Measurements from ENCODE around the gene CCT8. TPM values are rescaled to one million over a fixed set of nuclear protein-coding genes. Genes with fewer than 3 reads are reported as not detected.

Gene CCT8
- polyA plus RNA-seq, 3 donors, result 71.9 to 173 (median 169) TPM

DNA sequence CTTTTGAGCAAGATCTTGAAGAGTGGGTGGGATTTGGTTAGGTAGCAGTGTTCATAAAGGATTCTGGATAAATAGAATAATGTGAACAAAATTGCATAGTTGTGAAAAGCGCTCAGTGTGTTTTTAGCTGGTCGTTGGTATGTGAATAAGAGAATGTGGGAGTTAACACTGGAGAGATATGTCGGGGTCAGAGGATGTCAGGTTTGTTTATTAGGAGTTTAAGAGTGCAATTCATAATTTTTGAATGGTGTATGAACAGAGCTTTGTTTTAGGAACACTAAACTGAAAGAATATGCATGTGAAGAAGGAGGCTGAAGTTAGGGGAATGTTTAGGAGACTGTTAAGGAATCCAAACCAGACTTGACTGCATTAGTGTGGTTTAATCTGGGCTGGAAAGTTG, 39.6 kb downstream of the CCT8 start:
- H3K4me1 Mint-ChIP-seq, result no peaks in the 10 kb centered on the region
- H3K4me3 Mint-ChIP-seq, result no peak overlapping the region
- no peaks in the 10 kb centered on the region for H3K27me3 Mint-ChIP-seq (ENCODE audit: low read depth in 3 of 3)
- H3K9me3 Mint-ChIP-seq, result no peaks in the 10 kb centered on the region
- H3K79me2 ChIP-seq (ENCODE audit: insufficient read depth, low read length), result peaks cover 31% of the 10 kb centered on the region
- H3K4me3 ChIP-seq (replicated peaks in 1 of 3; ENCODE audit: low read depth in 2 of 3, low read length in 3 of 3), result no peak overlapping the region
- no peaks in the 10 kb centered on the region for H3K9me3 ChIP-seq (replicated peaks in 1 of 2; ENCODE audit: control insufficient read depth in 1 of 2, insufficient read depth in 1 of 2, low read length in 2 of 2)
- H3K9ac ChIP-seq (ENCODE audit: insufficient read depth, low read length, poor library complexity, severe bottlenecking), result no peak overlapping the region
- intact Hi-C loops (cut with micrococcal nuclease), result loop anchor here (5.0 kb wide), 1 partner anchor 33 kb away; no protein-coding TSS in a partner anchor
- no peak overlapping the region for H3K27ac ChIP-seq (ENCODE audit: low read depth in 1 of 2, low read length in 2 of 2)
- DNase-seq, result no peak
- no peaks in the 10 kb centered on the region for H3K4me1 ChIP-seq (ENCODE audit: control insufficient read depth in 1 of 2, insufficient read depth in 2 of 2, low read length in 2 of 2)
- no peak overlapping the region for H3K27ac Mint-ChIP-seq
- peaks cover 79 to 91% of the 10 kb centered on the region in 2 donors for H3K36me3 Mint-ChIP-seq
- TF ChIP-seq, protein P1, sequence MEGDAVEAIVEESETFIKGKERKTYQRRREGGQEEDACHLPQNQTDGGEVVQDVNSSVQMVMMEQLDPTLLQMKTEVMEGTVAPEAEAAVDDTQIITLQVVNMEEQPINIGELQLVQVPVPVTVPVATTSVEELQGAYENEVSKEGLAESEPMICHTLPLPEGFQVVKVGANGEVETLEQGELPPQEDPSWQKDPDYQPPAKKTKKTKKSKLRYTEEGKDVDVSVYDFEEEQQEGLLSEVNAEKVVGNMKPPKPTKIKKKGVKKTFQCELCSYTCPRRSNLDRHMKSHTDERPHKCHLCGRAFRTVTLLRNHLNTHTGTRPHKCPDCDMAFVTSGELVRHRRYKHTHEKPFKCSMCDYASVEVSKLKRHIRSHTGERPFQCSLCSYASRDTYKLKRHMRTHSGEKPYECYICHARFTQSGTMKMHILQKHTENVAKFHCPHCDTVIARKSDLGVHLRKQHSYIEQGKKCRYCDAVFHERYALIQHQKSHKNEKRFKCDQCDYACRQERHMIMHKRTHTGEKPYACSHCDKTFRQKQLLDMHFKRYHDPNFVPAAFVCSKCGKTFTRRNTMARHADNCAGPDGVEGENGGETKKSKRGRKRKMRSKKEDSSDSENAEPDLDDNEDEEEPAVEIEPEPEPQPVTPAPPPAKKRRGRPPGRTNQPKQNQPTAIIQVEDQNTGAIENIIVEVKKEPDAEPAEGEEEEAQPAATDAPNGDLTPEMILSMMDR (IDR thresholded peaks at IDR 0.05), result no peak
- no peak overlapping the region for H2AFZ ChIP-seq (ENCODE audit: insufficient read depth, low read depth, low read length, poor library complexity, severe bottlenecking)
- WGBS (ENCODE audit: insufficient coverage), result 100% methylated on average over 3 of the region's 3 CpGs
- no peak overlapping the region for H3K4me2 ChIP-seq (replicated peaks; ENCODE audit: extremely low read depth, low read length, poor library complexity, severe bottlenecking)
- peaks cover 31% of the 10 kb centered on the region for H4K20me1 ChIP-seq (ENCODE audit: insufficient read depth, low read length)
- H3K36me3 ChIP-seq (replicated peaks in 1 of 2; ENCODE audit: control insufficient read depth in 1 of 2, insufficient read depth in 2 of 2, low read length in 2 of 2), result peaks cover 92 to 100% of the 10 kb centered on the region in 2 donors
- no peaks in the 10 kb centered on the region for H3K27me3 ChIP-seq (ENCODE audit: control insufficient read depth in 2 of 2, insufficient read depth in 2 of 2, low read length in 2 of 2)

DNA sequence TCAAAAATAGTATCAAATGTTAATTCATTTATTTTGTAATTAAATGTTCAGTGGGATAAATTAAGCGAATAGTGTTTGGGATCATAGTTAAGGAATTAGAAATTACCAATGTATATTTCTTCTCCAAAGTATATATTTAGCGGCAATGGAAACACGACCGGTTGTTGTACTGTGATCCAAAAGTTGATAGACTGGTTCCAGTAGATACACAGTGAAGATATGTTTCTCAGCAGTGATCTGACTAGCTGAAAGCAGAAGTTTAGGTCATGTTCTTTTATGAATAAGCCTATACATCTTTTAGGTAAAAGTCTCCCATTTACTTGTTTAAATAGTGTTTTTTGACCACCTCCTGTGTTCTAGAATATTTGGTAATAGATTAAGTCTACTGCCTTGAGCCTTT, 40.1 kb downstream of the CCT8 start:
- no peak overlapping the region for H3K27ac ChIP-seq (ENCODE audit: low read depth in 1 of 2, low read length in 2 of 2)
- peaks cover 37% of the 10 kb centered on the region for H3K79me2 ChIP-seq (ENCODE audit: insufficient read depth, low read length)
- no peak for DNase-seq
- no peak overlapping the region for H3K4me2 ChIP-seq (replicated peaks; ENCODE audit: extremely low read depth, low read length, poor library complexity, severe bottlenecking)
- H3K9ac ChIP-seq (ENCODE audit: insufficient read depth, low read length, poor library complexity, severe bottlenecking), result no peak overlapping the region
- Mint-ChIP-seq H3K27me3 (ENCODE audit: low read depth in 3 of 3) (no peaks in the 10 kb centered on the region), H3K4me3 (no peak overlapping the region), H3K9me3 (no peaks in the 10 kb centered on the region), H3K27ac (peak overlapping the region in 1 of 7 donors; percentile 26), H3K4me1 (no peaks in the 10 kb centered on the region), H3K36me3 (peaks cover 76 to 91% of the 10 kb centered on the region in 2 donors)
- no peak overlapping the region for H2AFZ ChIP-seq (ENCODE audit: insufficient read depth, low read depth, low read length, poor library complexity, severe bottlenecking)
- WGBS (ENCODE audit: insufficient coverage), result no CpG with 5 or more reads among the region's 4 CpGs
- TF ChIP-seq, protein P1 (IDR thresholded peaks at IDR 0.05), result no peak
- peaks cover 35% of the 10 kb centered on the region for H4K20me1 ChIP-seq (ENCODE audit: insufficient read depth, low read length)
- peaks cover 90 to 100% of the 10 kb centered on the region in 2 donors for H3K36me3 ChIP-seq (replicated peaks in 1 of 2; ENCODE audit: control insufficient read depth in 1 of 2, insufficient read depth in 2 of 2, low read length in 2 of 2)
- intact Hi-C loops (cut with micrococcal nuclease), result loop anchor here (5.0 kb wide), 1 partner anchor 34 kb away; no protein-coding TSS in a partner anchor
- H3K9me3 ChIP-seq (replicated peaks in 1 of 2; ENCODE audit: control insufficient read depth in 1 of 2, insufficient read depth in 1 of 2, low read length in 2 of 2), result no peaks in the 10 kb centered on the region
- no peak overlapping the region for H3K4me3 ChIP-seq (replicated peaks in 1 of 3; ENCODE audit: low read depth in 2 of 3, low read length in 3 of 3)
- no peaks in the 10 kb centered on the region for H3K4me1 ChIP-seq (ENCODE audit: control insufficient read depth in 1 of 2, insufficient read depth in 2 of 2, low read length in 2 of 2)
- H3K27me3 ChIP-seq (ENCODE audit: control insufficient read depth in 2 of 2, insufficient read depth in 2 of 2, low read length in 2 of 2), result no peaks in the 10 kb centered on the region
